Gastrocnemius medialis (tissue), 4 donors: ENCODE data around the gene NAP1L4.

ENCODE experiments used
- POLR2A ChIP-seq, 2 donors: fragments of 450-650 bp; IDR thresholded peaks; one replicate each; pipeline ENCODE4 v1.6.1; 2017; ENCODE audit warnings: antibody characterized with exemption in 2 of 2, mild to moderate bottlenecking in 2 of 2, moderate library complexity in 2 of 2
- TF ChIP-seq, protein P1 (sequence below), 5 experiments: fragments of 450-650 bp in 3 of 5; fragments of 200-600 bp in 2 of 5; sonication (generic) in 2 of 5; IDR thresholded peaks in 4 of 5; conservative IDR thresholded peaks in 1 of 5; 1 replicate in 4 of 5; 2 replicates in 1 of 5; pipeline ENCODE4 v1.5.1; 2016 to 2019; ENCODE audit warnings: antibody characterized with exemption in 5 of 5, mild to moderate bottlenecking in 3 of 5, moderate library complexity in 3 of 5

DNA sequence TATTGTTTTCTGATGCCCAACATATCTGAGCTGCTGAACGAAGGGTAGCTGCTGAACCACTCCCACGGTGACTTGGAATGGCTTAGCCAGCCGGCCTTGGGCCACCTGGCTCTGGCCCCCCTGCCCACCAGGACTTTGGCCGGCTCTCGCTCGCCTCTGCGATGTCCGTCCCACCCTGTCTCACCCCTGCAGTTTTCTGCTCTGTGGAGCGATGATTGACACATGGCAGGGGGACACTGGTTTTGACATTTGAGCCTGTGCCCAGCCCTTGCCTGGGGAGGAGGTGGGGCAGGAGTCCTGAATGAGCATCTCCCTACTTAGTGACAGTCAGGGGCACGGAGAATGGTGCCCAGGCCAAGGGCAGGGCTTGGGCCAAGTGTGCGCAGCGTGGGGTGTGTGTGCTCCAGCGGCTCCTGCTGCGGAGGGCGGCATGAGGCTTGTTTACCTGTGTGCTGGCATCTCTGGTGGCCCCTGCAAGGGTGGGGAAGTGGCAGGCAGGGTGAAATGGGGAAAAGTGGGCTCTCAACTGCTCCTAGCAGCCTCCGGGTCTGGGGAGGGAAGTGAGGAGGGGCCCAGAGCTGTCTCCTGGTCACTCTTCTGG, 90.8 kb downstream of the NAP1L4 start:
- no peak for TF ChIP-seq POLR2A (IDR thresholded peaks at IDR 0.05)
- TF ChIP-seq, protein P1, sequence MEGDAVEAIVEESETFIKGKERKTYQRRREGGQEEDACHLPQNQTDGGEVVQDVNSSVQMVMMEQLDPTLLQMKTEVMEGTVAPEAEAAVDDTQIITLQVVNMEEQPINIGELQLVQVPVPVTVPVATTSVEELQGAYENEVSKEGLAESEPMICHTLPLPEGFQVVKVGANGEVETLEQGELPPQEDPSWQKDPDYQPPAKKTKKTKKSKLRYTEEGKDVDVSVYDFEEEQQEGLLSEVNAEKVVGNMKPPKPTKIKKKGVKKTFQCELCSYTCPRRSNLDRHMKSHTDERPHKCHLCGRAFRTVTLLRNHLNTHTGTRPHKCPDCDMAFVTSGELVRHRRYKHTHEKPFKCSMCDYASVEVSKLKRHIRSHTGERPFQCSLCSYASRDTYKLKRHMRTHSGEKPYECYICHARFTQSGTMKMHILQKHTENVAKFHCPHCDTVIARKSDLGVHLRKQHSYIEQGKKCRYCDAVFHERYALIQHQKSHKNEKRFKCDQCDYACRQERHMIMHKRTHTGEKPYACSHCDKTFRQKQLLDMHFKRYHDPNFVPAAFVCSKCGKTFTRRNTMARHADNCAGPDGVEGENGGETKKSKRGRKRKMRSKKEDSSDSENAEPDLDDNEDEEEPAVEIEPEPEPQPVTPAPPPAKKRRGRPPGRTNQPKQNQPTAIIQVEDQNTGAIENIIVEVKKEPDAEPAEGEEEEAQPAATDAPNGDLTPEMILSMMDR (IDR thresholded peaks at IDR 0.05 in 4 of 5, conservative IDR thresholded peaks at IDR 0.05 in 1 of 5): no peak
